GM19324 (cell line): ENCODE data around the gene BRD1.

Source experiments
- ATAC-seq: cut with Tn5 transposase; IDR thresholded peaks from one replicate; pipeline ENCODE4 v1.9.1; 2021; ENCODE audit warnings: mild to moderate bottlenecking, moderate library complexity; ENCODE audit not compliant: unreplicated experiment, low FRiP score

Gene BRD1

GRCh38 chr22:49803737-49804375 is 23.8 kb downstream of the BRD1 start:
- no peak for ATAC-seq

- no peak for ATAC-seq
Observed at GRCh38 chr22:49803134-49803533, 24.5 kb downstream of the BRD1 start.

GRCh38 chr22:49801391-49802060 is 26.1 kb downstream of the BRD1 start:
- no peak for ATAC-seq

GRCh38 chr22:49800408-49801238 is 27.1 kb downstream of the BRD1 start:
- no peak for ATAC-seq

GRCh38 chr22:49799431-49800075 is 28.1 kb downstream of the BRD1 start:
- no peak for ATAC-seq

- ATAC-seq, result no peak
Observed at GRCh38 chr22:49798486-49799151, 29.1 kb downstream of the BRD1 start.

- no peak for ATAC-seq
Observed at GRCh38 chr22:49797706-49798105, 30.0 kb downstream of the BRD1 start.

GRCh38 chr22:49796596-49797270 is 30.9 kb downstream of the BRD1 start:
- ATAC-seq, result no peak

- ATAC-seq, result no peak
Observed at GRCh38 chr22:49795521-49795920, 32.2 kb downstream of the BRD1 start.

- ATAC-seq, result no peak
Observed at GRCh38 chr22:49793871-49794270, 33.8 kb downstream of the BRD1 start.

- no peak for ATAC-seq
Observed at GRCh38 chr22:49793296-49793695, 34.4 kb downstream of the BRD1 start.

- no peak for ATAC-seq
Observed at GRCh38 chr22:49792107-49792506, 35.6 kb downstream of the BRD1 start.

GRCh38 chr22:49791682-49792081 is 36.0 kb downstream of the BRD1 start:
- no peak for ATAC-seq

- no peak for ATAC-seq
Observed at GRCh38 chr22:49790912-49791311, 36.8 kb downstream of the BRD1 start.

GRCh38 chr22:49789289-49790141 is 38.2 kb downstream of the BRD1 start:
- no peak for ATAC-seq

GRCh38 chr22:49788504-49788903 is 39.2 kb downstream of the BRD1 start:
- ATAC-seq, result no peak

GRCh38 chr22:49787861-49788260 is 39.8 kb downstream of the BRD1 start:
- no peak for ATAC-seq

GRCh38 chr22:49786976-49787706 is 40.5 kb downstream of the BRD1 start:
- ATAC-seq, result no peak
